Mucosa of gallbladder (tissue), 1 donor: ENCODE results near the gene TANGO6. TPM values are rescaled to one million over a fixed set of nuclear protein-coding genes. Genes with fewer than 3 reads are reported as not detected.
"Not testable (repeated sequence)": the region's sequence is repeated elsewhere in the genome, so short reads cannot be mapped to it uniquely, and the experiment has no call there.

Experiments used
- DNase-seq: peaks from one replicate; pipeline ENCODE4 v3.0.0-alpha.2; 2020; ENCODE audit warnings: low spot score
- total RNA-seq: library from RNA; stranded (reverse); gene quantifications from one replicate; pipeline ENCODE4 v1.2.1, GENCODE V29; 2021
- donor health status: DM: no; HTN: no; CAD: no.

TANGO6 gene
- total RNA-seq, 1 donor from 2014 or later: 11.0 TPM

DNA sequence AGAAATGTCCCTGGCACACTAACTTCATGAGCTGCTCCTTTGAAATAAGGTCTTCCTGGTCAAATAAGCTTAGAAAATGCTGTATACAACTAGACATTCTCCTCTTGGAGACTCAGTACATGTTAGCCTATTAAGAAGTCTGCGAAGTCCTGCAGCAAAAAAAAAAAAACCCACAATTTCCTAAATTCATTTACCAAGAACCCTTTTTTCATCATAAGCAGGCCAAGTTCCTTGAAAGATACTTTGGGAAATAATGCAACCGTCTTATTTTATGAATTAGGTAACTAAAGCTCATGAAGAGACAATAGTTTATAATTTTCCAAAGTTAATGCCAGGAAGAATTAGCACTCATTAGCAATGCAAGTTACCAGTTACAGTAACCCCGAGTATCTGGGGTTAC, 213.1 kb downstream of the TANGO6 start:
- DNase-seq: no peak

DNA sequence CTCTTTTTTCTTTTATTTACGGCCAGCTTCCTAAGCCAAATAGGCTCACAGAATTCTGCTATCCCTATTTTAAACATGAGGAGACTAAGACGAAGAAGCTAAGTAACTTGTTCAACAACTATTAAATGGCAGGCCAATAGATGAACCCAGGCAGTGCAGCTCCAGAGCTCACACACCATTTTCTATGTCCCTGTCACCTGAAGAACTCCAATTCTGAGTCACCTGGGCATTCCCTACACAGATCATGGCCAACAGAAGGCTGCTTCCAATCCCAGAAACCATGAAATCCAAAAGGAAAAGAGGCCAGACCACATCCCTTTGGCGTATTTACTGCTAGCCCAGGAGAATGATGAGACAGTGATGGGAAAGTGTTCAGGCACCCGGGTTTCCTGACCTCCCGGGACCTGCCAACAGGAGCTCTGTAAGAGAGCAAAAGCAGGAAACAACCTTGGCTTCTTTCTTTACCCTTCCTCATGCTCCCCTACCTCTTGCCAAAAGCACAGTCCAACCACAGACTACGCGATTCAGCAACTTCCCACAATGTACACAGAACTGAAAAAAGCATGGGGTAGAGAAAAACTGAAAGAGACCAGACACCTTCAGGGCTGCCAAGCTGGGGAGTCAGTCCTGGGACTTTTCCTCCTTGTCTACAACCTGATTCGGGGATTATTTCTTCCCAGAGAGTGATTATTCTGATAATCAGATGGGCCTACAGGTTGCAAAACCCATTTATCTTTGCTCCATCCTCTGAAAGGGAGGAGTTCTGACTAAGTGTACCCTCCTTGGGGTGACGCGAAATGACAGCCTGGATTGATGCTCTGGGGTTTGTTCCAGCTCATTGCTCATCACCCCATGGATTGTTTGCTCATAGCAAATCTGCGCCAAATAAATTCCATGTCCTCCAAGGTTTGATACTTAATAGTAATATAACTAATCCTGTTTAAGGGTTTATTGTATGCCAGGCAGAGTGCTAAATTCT, 214.4 kb downstream of the TANGO6 start:
- DNase-seq: peak; percentile 44

DNA sequence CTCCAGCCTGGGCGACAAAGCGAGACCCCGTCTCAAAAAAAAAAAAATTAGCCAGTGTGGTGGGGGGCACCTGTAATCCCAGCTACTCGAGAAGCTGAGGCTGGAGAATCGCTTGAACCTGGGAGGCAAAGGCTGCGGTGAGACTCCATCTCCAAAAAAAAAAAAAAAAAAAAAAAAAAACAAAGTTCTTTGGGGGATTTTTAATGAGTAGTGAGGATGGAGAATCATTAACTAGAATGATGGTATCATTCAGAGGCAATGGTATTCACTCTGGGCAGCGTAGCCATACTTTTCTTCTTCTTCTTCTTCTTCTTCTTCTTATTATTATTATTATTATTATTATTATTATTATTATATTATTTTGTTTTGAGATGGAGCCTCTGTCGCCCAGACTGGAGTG, 220.2 kb downstream of the TANGO6 start:
- not testable (repeated sequence) for DNase-seq

DNA sequence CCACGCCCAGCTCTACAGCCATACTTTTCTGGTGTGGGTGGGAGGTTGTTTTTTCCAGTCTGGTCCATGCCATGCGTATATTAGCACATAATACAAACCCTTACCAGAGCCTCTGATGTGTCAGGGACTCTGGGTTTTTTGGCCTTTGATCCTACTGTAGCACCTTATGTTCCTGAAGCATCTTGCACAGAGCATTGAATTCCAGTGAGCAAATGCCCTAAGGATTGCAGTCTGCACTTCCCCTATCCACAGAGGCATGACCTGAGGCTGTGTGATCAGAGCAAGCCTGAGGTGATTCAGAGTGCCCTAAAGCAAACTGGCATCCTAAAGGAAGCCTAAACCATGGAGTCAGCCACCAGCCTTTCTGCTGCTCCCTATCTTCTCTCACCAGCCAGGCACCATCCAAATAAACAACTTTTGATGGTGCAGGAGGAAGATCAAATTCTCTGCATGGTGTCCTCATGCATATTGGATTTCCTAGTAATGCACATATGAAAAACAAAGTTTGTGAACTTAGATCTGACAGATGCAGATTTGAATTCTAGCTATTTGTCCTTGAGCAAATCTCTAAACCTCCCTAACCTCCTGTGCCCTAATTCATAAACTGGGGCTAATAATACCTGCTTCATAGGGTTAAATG, 220.9 kb downstream of the TANGO6 start:
- no peak for DNase-seq

DNA sequence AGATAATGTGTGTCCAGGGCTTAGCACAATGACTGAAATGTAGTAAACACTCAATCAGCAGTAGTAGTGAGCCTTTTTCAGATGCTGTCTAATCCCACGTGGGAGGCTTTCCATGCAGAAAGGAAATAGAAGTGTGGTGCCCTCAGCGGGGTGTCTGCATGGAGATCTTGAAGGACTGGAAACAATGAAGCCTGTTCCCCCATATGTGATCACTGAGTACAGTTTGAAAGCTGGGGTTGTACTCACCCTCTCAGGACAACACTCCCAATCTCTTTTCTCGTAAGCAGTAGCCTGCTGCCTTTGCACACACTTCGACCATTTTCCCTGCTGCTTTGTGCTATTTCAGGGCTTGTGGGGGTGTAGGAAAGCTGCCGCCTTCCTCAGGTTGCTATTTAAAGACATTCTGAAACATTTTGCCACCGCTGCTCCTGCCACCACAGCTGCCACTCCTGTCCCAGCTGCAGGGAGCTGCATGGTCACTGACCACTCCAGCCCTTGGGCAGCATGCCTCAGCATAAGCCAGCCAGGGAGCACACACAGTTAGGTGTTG, 221.5 kb downstream of the TANGO6 start:
- DNase-seq: no peak

DNA sequence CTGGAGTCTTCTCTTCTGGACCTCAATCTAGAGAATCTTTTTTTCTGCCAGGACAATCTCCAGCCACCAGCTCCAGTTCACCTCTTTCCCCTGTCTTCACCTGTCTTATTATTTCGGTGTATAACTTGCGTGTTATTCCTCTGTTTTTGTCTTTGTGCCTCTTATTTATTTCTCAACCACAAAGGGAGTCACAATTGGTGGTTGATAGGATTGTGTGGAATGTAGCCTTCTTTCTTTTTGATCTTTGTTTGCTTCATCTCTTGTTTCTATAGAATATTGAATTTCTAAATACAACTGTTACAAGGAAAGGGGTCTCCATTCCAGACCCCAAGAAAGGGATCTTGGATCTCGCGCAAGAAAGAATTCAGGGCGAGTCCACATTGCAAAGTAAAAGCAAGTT, 226.2 kb downstream of the TANGO6 start:
- no peak for DNase-seq

DNA sequence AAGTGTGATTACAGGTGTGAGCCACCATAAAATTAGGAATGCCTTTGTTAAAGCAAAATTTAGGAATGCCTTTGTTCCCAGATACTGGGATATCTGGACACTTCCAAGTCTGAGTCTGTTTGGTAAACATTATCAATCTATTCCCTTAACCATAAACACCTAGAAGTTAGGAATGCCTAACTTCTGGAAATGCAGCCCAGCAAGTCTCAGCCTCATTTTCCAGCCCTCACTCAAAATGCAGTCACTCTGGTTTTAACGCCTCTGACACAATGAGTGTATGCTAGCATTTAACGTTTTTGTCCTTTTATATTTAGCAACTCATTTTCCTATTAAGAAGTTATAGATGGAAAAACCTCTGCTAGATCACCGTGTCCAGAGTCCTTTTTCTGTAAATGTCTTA, 227.7 kb downstream of the TANGO6 start:
- DNase-seq: no peak

DNA sequence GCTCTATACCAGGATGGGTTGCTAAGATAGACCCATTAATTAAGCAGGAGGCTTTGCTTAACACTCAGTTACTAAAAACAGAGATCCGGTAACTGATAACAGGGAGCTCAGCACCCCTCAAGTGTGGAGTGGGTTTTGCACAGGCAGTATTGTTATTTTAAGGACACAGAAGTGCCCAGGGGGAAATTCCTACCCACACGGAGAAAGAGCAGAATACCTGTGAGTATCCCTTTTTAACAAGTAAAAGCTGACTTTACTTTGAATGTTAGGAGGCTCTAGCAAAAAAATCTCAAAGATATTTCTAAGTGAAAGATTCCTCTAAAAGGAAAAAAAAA, 229.3 kb downstream of the TANGO6 start:
- DNase-seq: no peak

DNA sequence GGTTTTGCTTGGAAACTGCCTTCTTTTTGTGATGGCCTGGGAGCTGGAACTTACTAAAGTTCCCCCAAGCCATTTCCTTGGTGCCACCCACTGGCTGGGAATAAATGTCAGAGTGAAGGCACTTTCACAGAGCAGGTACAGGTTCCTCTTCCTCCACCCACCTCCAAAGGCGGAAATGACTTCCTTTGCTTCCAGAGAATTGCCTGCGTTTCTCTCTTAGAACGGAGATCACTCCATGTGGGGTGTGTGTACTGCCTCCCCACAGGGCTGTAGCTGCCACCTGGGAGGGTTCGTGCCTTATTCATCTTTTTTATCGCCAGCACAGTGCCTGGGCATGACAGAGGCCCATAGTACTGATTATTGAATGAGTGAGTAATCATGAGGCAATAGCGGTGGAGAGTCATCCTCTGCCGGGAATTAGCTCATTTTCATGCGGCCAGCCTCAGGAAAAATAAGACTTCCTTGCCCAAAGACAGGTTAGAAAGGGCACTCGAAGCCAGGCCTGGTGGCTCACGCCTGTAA, 229.9 kb downstream of the TANGO6 start:
- DNase-seq: peak; percentile 16

DNA sequence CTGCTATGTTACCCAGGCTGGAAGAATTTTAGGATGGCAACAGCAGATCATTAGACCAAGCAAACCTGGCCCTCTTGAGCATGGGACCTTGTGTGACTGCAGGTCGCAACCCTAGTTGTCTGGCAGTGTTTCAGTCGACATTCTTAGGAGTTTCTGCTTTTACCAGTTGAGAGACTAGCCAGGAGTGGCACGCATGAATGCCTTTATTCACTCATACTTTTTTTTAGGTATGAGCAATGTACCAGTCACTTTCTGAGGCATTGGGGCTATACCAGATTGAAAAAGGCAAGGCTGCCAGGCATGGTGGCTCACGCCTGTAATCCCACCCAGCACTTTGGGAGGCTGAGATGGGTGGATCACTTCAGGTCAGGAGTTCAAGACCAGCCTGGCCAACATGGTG, 233.9 kb downstream of the TANGO6 start:
- DNase-seq: no peak

DNA sequence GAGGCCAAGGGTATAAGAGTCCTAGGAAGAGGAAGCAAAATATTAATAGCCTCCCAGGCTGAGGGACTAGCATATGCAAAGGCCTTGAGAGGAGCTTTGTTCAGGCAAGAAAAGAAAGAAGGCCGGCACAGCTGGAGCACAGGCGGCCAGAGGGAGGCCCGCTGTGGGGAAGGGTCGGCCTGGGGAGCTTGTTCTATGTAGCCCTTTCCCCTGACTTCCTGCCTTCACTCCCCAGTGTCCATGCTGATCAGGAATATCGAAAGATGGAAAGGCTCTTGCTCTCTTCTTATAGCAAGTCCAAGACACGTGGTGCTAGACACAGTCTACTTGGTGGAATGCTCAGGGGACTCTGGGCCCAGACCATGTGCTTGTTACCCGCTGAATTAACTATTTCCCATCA, 234.7 kb downstream of the TANGO6 start:
- DNase-seq: no peak

DNA sequence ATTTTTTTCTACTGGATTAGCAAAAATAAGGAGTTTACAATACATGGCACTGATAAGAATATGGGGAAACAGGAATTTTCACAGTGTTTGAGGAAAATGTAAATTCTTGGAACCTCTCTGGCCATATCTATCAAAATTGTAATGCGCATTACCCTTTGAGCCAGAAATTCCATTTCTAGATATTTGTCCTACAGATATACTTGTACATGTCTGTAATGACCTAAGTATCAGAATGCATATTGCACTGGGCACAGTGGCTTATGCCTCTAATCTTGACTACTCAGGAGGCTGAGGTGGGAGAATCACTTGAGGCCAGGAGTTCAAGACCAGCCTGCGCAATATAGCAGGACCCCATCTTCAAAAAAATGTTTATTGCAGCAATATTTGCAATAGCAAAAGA, 236.4 kb downstream of the TANGO6 start:
- DNase-seq: no peak

DNA sequence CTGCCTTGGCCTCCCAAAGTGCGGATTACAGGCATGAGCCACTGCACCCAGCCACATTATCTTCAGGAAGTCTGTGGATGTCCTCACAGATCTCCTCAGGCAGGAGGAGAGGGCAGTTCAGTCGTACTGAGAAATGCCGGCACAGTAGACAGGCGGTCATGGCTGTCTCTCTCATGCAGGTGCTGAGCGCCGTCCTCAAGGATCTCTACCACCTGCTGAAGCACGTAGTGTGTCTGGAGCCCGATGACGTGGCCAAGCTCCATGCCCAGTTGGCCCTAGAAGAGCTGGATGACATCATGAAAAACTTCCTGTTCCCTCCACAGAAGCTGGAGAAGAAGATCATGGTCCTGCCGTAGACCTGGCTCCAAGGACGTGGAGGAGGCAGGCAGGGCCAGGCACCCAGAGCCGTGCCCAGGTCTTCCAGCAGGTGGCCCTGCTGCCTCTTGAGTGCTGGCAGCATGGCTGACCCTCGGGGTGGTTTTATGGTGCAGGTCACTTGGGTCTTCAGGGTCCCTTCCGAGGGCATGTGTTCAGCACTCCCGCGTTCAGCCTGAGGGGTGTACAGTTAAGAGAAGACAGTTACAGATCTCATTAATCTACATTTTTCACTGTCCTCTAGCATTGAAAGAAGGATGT, 240.1 kb downstream of the TANGO6 start:
- DNase-seq: no peak

DNA sequence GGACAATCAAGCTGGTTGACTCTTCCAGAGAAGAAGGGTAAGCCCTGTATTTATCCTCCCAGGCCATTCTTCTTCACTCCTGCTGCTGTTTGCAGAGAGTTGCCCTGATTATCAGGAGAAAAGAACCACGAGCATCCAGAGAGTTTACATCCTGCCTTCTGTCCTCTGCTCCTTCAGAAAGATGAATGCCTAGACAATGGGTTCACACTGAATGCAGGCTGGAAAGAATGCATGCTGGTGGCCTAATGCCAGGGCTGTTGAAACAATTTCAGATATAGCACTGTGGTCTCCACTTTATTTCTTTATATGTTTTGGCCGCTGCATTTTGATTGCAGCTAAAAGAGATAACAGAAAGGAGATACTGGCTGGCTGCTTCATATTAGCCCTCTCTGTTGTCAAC, 241.0 kb downstream of the TANGO6 start:
- DNase-seq: no peak

DNA sequence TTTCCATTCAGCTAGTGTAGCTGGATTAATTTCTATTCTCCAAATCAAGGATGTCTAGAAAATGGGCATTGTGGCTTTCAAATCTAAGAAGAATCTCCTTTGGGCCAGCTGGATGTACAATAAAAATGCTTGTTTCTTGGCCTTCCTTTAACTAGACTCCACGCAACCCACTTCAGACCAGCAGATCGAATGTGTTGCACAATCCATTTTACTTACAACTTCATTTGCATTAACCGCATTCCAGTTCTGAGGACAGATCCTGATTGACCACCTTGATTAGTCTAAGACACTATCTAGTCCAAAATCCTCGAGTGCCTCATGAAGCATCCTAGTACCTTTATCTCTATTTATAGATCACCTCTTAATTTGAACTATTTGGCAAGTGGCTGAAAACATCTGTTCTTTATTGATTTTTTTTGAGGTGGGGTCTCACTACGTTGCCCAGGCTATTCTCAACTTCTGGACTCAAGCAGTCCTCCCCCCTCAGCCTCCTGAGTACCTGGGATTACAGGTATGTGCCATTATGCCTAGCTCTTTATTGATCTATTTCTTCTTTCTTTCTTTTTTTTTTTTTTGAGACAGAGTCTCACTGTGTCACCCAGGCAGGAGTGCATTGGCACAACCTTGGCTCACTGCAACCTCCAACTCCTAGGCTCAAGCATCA, 241.8 kb downstream of the TANGO6 start:
- no peak for DNase-seq

DNA sequence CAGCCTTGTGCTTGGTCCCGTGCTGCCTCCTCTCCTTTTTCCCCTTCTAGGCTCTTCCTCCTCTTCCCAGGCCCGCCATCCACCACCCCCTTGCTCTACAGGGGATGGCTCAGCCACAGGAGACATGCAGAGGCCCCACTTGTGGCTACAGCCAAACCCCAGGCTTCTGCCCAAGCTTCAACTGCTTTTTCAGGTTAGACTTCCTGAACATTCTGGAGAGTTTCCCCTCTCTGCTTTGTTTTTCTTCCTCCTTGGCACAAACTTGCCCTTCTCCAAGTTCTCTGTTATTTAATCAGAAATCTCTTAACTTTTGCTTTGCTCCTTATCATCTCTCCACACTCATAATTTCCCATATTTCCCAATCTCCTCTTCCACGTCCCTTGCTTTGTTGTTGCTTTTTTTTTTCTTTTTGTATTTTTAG, 243.8 kb downstream of the TANGO6 start:
- DNase-seq: no peak

DNA sequence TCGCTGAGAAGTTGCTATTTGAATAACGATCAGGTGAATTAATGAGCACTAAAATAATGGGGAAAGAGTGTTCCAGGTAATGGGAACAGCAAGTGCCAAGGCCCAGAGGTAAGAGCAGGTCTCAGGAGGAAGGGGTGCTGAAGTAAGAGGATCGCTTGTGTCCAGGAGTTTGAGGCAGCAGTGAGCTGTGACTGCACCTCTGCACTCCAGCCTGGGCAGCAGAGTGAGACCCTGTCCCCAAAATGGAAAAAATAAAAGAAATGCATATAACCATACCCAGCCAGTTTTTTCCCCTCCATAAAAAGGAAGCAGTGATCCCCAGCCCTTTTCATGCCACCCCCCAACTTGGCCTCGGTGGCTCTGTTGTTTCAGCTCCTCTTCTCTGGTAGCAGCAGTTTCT, 245.4 kb downstream of the TANGO6 start:
- no peak for DNase-seq

DNA sequence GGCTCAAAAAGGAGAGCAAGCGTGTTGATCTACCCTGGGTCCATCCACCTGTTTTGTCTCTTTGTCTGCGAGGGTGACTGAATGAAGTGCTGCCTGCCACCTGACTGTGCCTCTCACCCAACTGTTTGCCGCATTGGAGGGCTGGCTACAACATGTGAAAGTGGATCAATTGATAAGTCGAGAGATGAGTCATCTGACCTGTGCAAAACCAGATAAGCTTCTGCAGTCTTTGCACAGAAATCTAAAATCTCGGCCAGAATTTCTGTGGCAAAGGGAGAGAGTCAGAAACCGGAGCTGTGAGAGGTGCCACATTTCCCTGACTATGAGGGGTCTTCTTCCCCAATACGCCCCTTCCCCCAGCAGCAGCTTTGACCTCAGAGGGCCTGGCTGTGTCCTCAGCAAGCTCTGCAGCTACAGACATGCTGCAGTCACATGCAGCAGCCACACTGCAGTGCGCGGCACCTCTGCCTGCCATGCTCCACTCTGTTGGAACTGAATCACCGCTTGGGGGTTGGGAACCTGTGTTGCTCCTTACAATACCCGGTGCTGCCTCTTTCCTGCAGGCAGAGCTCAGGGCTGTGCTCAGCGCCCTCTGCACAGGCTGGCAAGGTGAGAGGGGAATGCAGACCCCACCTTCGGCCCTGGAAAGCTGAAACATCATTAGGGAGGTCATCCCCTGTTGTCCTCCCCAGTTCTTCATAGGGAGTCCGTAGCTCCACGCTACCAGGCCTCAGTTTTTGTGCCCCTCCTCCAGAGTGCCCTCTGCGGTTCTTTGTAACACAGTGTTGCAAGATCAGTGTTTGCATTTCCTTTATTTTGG, 246.0 kb downstream of the TANGO6 start:
- peak; percentile 62 for DNase-seq

DNA sequence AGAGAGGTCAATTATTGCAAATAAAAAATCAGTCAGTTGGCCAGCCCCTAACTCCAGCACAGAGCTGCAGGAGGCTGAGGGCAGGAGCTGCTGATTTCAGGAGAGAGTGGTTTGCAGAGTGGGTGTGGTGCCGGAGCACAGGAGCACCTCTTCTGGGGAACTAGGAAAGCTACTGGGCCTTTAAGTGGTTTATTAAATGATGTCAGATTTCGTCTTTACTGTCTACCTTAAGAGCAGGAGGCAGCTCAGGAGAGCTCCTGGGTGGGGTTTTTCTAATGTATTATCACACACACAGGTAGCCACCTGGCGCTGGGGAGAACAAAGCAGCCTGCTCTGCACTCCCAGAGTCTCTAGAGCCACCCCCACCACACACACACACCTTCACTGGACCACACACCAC, 250.6 kb downstream of the TANGO6 start:
- DNase-seq: no peak

DNA sequence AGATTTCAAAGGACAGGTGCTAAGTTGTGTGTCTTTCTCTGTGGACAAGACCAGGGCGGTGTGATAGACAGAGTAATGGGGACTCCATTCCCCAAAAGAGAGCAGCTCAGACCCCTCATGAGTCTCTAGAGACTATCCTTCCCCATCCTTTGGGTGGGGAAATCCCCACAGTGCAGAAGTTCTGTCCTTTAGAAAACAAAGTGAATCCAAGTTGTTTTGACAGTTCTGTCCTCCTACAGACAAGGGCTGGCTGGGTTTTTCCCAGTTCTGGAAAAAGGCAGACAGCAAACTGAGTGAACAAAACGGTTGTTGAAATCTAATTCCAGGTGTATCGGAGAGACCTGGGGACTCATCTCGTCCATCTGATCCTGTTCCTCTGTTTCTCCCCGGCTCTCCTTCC, 251.2 kb downstream of the TANGO6 start:
- DNase-seq: no peak

DNA sequence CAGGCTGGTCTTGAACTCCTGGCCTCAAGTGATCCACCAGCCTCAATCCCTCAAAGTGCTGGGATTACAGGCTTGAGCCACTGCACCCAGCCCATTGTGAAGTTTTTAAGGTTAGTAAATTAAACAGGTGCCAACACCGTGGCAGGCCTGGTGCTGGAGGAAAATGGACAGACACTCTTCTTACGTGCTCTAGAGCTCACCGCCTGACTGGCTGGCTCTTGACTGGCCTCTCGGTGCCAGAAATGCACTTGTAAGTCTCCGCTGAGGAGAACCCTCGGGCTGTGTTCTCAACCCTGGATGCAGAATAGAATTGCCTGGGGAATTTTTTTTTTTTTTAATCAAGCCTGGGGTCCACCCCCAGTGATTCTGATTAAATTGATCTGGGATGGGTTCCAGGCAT, 251.9 kb downstream of the TANGO6 start:
- no peak for DNase-seq
